Kidney (tissue), 14 donors: ENCODE data around the gene TICAM2. TPM values are rescaled to one million over a fixed set of nuclear protein-coding genes. Genes with fewer than 3 reads are reported as not detected.

ENCODE experiments used
- DNase-seq, 5 donors: peaks; one replicate each; pipeline ENCODE4 v3.0.0-alpha.2; 2013 to 2020
- FAIRE-seq: peaks from 2 replicates; lab custom pipeline; 2012; peaks lifted over from hg19 to GRCh38; lab: Jason Lieb, UNC
- H3K27ac ChIP-seq, 2 donors: one replicate each; pipeline ENCODE4 v1.7.0; 2013; ENCODE audit warnings: low read depth in 2 of 2, low read length in 2 of 2, inconsistent platforms in 1 of 2
- H3K27me3 ChIP-seq: one replicate; pipeline ENCODE4 v1.7.1; 2013; ENCODE audit warnings: low read length, inconsistent platforms; ENCODE audit not compliant: control insufficient read depth, insufficient read depth
- H3K36me3 ChIP-seq, 3 donors: one replicate each; pipeline versions ENCODE4 v1.7.0 to v1.7.1; 2013; ENCODE audit warnings: low read length in 3 of 3, control low read depth in 1 of 3, inconsistent platforms in 1 of 3; ENCODE audit not compliant: insufficient read depth in 3 of 3, control insufficient read depth in 2 of 3
- H3K4me1 ChIP-seq, 3 donors: one replicate each; pipeline versions ENCODE4 v1.7.0 to v1.7.1; 2013; ENCODE audit warnings: low read length in 3 of 3, inconsistent platforms in 1 of 3, low read depth in 1 of 3; ENCODE audit not compliant: control insufficient read depth in 2 of 3, insufficient read depth in 2 of 3
- H3K4me3 ChIP-seq, 3 donors: one replicate each; pipeline versions ENCODE4 v1.7.0 to v1.8.1; 2013; ENCODE audit warnings: low read length in 3 of 3, control low read depth in 1 of 3, inconsistent platforms in 1 of 3
- H3K9ac ChIP-seq, 3 donors: one replicate each; pipeline versions ENCODE4 v1.7.0 to v1.7.1; 2013; ENCODE audit warnings: low read length in 3 of 3, control low read depth in 1 of 3, inconsistent platforms in 1 of 3
- H3K9me3 ChIP-seq, 3 donors: one replicate each; pipeline versions ENCODE4 v1.7.0 to v1.7.1; 2013; ENCODE audit warnings: low read length in 3 of 3, control low read depth in 1 of 3, inconsistent platforms in 1 of 3; ENCODE audit not compliant: control insufficient read depth in 2 of 3, insufficient read depth in 1 of 3
- intact Hi-C: fragments of 100-400 bp; cut with DNase I; formaldehyde crosslinking; loops from one replicate; pipeline ENCODE4 v1.11.1; 2022
- polyA plus RNA-seq: library from polyadenylated mRNA; stranded (reverse); fragments of 350-450 nt; fragmentation: Illumina TruSeq; extraction: RNeasy Lipid Tissue Mini Kit (QIAGEN cat#74804); gene quantifications from one replicate; pipeline ENCODE4 v1.2.3, GENCODE V29; 2014; ENCODE audit warnings: low read depth, low replicate concordance; ENCODE audit not compliant: insufficient read depth
- total RNA-seq: library from RNA; stranded (reverse); fragmentation: NEBNext Ultra II Directional; extraction: Animal tissue kit (Norgen Biotek cat#: 25700); gene quantifications from one replicate; pipeline ENCODE4 v1.2.1, GENCODE V29; 2021
- TF ChIP-seq, protein P1 (sequence below): IDR thresholded peaks from 3 replicates; pipeline ENCODE4 v1.5.1; 2012; ENCODE audit warnings: mild to moderate bottlenecking, moderate library complexity, borderline replicate concordance; ENCODE audit not compliant: insufficient read depth; ENCODE audit errors: extremely low read depth
- donor health status: control.
- donor health status: control.
- donor health status: control.
- donor health status: control.
- donor health status: control.
- donor health status: DM: yes; HTN: yes; CAD: no.
- donor health status: Normal renal cell carcinoma (clear cell type).

Gene TICAM2
- total and polyA plus RNA-seq, 2 donors from 2014 or later, result 2.0 to 7.6 TPM

DNA sequence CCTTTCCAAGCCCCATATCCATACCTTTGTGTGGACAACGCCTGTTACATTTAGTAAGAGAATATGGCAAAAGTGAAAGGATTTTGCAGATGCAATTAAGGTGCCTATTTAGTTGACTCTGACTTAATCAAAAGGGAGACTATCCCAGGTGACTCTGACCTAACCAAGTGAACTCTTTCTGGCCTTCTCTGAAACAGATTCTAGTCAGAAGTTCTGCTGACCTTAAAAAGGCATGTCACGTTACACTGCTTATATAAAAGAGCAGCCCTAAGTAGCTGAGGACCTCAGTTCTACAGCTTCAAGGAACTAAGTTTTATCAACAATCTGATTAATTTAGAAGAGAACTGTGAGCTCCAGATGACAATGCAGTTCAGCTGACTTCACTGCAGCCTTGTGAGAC, 5.7 kb upstream of the TICAM2 start:
- H3K27ac ChIP-seq, result no peak overlapping the region
- intact Hi-C loops, result no loop called here
- no peaks in the 10 kb centered on the region for H3K36me3 ChIP-seq
- no peak for DNase-seq
- H3K4me1 ChIP-seq, result peaks cover 0 to 3% (median 0%) of the 10 kb centered on the region in 3 donors
- TF ChIP-seq, protein P1, sequence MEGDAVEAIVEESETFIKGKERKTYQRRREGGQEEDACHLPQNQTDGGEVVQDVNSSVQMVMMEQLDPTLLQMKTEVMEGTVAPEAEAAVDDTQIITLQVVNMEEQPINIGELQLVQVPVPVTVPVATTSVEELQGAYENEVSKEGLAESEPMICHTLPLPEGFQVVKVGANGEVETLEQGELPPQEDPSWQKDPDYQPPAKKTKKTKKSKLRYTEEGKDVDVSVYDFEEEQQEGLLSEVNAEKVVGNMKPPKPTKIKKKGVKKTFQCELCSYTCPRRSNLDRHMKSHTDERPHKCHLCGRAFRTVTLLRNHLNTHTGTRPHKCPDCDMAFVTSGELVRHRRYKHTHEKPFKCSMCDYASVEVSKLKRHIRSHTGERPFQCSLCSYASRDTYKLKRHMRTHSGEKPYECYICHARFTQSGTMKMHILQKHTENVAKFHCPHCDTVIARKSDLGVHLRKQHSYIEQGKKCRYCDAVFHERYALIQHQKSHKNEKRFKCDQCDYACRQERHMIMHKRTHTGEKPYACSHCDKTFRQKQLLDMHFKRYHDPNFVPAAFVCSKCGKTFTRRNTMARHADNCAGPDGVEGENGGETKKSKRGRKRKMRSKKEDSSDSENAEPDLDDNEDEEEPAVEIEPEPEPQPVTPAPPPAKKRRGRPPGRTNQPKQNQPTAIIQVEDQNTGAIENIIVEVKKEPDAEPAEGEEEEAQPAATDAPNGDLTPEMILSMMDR, result no peak
- H3K9ac ChIP-seq, result no peak overlapping the region
- H3K27me3 ChIP-seq, result no peaks in the 10 kb centered on the region
- H3K9me3 ChIP-seq, result no peaks in the 10 kb centered on the region
- FAIRE-seq, result no peak
- H3K4me3 ChIP-seq, result no peak overlapping the region

GRCh38 chr5:115605436-115605835, 3.2 kb upstream of the TICAM2 start:
- Histone ChIP-seq H3K4me3 (no peak overlapping the region), H3K9me3 (no peaks in the 10 kb centered on the region), H3K36me3 (no peaks in the 10 kb centered on the region), H3K27me3 (no peaks in the 10 kb centered on the region), H3K4me1 (peaks cover 0 to 5% (median 0%) of the 10 kb centered on the region in 3 donors), H3K27ac (no peak overlapping the region), H3K9ac (no peak overlapping the region)
- intact Hi-C loops, result no loop called here
- TF ChIP-seq, protein P1, result no peak
- DNase-seq, result no peak
- no peak for FAIRE-seq

DNA sequence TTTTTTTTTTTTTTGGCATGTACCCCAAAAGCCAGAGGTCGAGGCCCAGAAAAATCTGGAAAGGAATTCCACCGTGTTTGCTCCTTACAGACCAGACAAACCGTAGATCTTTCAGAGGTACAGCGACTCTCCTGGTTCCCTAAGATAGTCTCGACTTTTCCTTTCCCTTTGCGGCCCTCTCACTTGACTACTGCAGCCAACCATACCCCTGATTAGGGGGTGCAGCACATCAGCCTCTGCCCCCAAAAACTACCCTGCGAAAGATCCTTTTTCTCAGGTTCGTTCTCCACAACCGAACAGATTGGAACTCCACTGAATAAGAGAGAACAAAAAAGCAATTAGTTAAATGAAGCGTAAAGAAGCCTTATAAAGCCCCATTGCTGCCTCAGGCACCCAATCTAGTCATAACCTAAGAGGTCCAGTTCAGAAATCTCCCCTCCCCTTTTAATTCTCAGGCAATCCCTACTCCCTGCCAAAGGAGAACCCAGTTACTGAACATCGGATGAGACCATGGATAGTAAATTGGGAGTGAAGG, 379 bp upstream of the TICAM2 start:
- no peak for FAIRE-seq
- intact Hi-C loops, result no loop called here
- Histone ChIP-seq H3K36me3 (no peaks in the 10 kb centered on the region), H3K27ac (peak overlapping the region; percentile 70 to 86), H3K4me1 (peaks cover 0 to 11% (median 0%) of the 10 kb centered on the region in 3 donors), H3K9me3 (no peaks in the 10 kb centered on the region), H3K4me3 (peak overlapping the region; percentile 7 to 73 (median 52)), H3K9ac (peak overlapping the region in 2 of 3 donors; percentile 20 to 65), H3K27me3 (no peaks in the 10 kb centered on the region)
- peak in 4 of 5 donors; percentile 28 to 74 (median 52) for DNase-seq
- TF ChIP-seq, protein P1, result no peak

GRCh38 chr5:115600766-115601165, 1.5 kb downstream of the TICAM2 start:
- FAIRE-seq, result no peak

More at GRCh38 chr5:115600766-115601165, 1.5 kb downstream of the TICAM2 start:
- Histone ChIP-seq H3K27ac (no peak overlapping the region), H3K9me3 (no peaks in the 10 kb centered on the region), H3K27me3 (no peaks in the 10 kb centered on the region), H3K9ac (no peak overlapping the region), H3K4me1 (peaks cover 0 to 11% (median 0%) of the 10 kb centered on the region in 3 donors), H3K4me3 (peak overlapping the region in 1 of 3 donors; percentile 13), H3K36me3 (no peaks in the 10 kb centered on the region)
- intact Hi-C loops, result no loop called here
- TF ChIP-seq, protein P1, result no peak
- DNase-seq, result no peak
